T-cell (primary cell): Measurements from ENCODE around the gene KCNK3. TPM values are rescaled to one million over a fixed set of nuclear protein-coding genes. Genes with fewer than 3 reads are reported as not detected.

Experiments used
- ATAC-seq, 4 experiments: fragments of 200-7000 bp in 3 of 4; fragments of 150-1000 bp in 1 of 4; cut with Tn5 transposase; replicated peaks in 1 of 4; 1 replicate in 3 of 4; 2 replicates in 1 of 4; pipeline ENCODE4 v1.10.0; 2021; ENCODE audit warnings: moderate library complexity in 3 of 4, mild to moderate bottlenecking in 2 of 4, moderate number of reproducible peaks in 1 of 4
- CTCF ChIA-PET, 2 donors: fragments of 300-600 bp; sonication (Branson Sonifier 250); formaldehyde crosslinking; loops; one replicate each; lab custom pipeline; 2022; ENCODE audit warnings: antibody characterized with exemption in 2 of 2; lab: Charles Lee
- POLR2A ChIA-PET, 2 donors: fragments of 300-600 bp; sonication (Branson Sonifier 250); formaldehyde crosslinking; loops; one replicate each; lab custom pipeline; 2022; ENCODE audit warnings: antibody characterized with exemption in 2 of 2; lab: Charles Lee
- DNase-seq, 35 experiments: peaks; one replicate each; pipeline versions ENCODE4 v3.0.0 to v3.0.0-alpha.2; 2013 to 2023
- H3K27ac ChIP-seq: one replicate; pipeline ENCODE4 v1.5.1; 2013; ENCODE audit warnings: low read length
- H3K27me3 ChIP-seq, 2 experiments: replicated peaks in 1 of 2; 1 replicate in 1 of 2; 2 replicates in 1 of 2; pipeline versions ENCODE4 v1.6.1 to v1.7.0; 2013; ENCODE audit warnings: low read length in 1 of 2, mixed read lengths in 1 of 2; ENCODE audit not compliant: control insufficient read depth in 2 of 2, insufficient read depth in 2 of 2; ENCODE audit errors: extremely low read depth in 1 of 2
- H3K36me3 ChIP-seq, 2 donors: 1 replicate in 1 of 2; 2 replicates in 1 of 2; pipeline versions ENCODE4 v1.6.1 to v1.7.0; 2013; ENCODE audit warnings: low read length in 1 of 2; ENCODE audit not compliant: control insufficient read depth in 2 of 2, insufficient read depth in 1 of 2; ENCODE audit errors: extremely low read depth in 1 of 2
- H3K4me1 ChIP-seq, 2 experiments: 1 replicate in 1 of 2; 2 replicates in 1 of 2; pipeline versions ENCODE4 v1.6.1 to v1.7.0; 2013; ENCODE audit warnings: low read length in 2 of 2, mixed read lengths in 1 of 2; ENCODE audit not compliant: insufficient read depth in 2 of 2, control insufficient read depth in 1 of 2; ENCODE audit errors: extremely low read depth in 1 of 2
- H3K4me3 ChIP-seq, 2 donors: 1 replicate in 1 of 2; 2 replicates in 1 of 2; pipeline versions ENCODE4 v1.5.1 to v1.7.0; 2013; ENCODE audit warnings: mild to moderate bottlenecking in 2 of 2, low read length in 1 of 2, moderate library complexity in 1 of 2; ENCODE audit not compliant: control insufficient read depth in 1 of 2; ENCODE audit errors: extremely low read depth in 1 of 2
- H3K9me3 ChIP-seq: 2 replicates; pipeline ENCODE4 v1.7.0; 2013
- H3K27ac Mint-ChIP-seq, 2 donors: one replicate each; pipeline ENCODE4 v1.8.0; 2020 to 2021; ENCODE audit warnings: mild to moderate bottlenecking in 2 of 2, mixed read lengths in 2 of 2
- H3K27me3 Mint-ChIP-seq, 2 donors: one replicate each; pipeline ENCODE4 v1.8.0; 2021 to 2022; ENCODE audit warnings: mixed read lengths in 2 of 2
- H3K36me3 Mint-ChIP-seq: one replicate; pipeline ENCODE4 v1.8.0; 2021; ENCODE audit warnings: mixed read lengths
- H3K4me1 Mint-ChIP-seq, 3 donors: one replicate each; pipeline ENCODE4 v1.8.0; 2020 to 2022; ENCODE audit warnings: mixed read lengths in 3 of 3, mild to moderate bottlenecking in 1 of 3
- H3K4me3 Mint-ChIP-seq, 3 donors: one replicate each; pipeline ENCODE4 v1.8.0; 2020 to 2022; ENCODE audit warnings: mild to moderate bottlenecking in 3 of 3, mixed read lengths in 3 of 3, moderate library complexity in 3 of 3
- H3K9me3 Mint-ChIP-seq, 3 donors: one replicate each; pipeline ENCODE4 v1.8.0; 2020 to 2022; ENCODE audit warnings: mixed read lengths in 3 of 3
- WGBS: methylation state at CpG from one replicate; pipeline ENCODE4 v1.1.5; 2013; ENCODE audit warnings: missing lambda C conversion rate; ENCODE audit not compliant: insufficient coverage; 5-methylcytosine and 5-hydroxymethylcytosine counted together
- total RNA-seq, 35 experiments: library from RNA in 6 of 35; stranded (reverse) in 6 of 35; fragments of 120-200 nt in 1 of 35; gene quantifications; one replicate each; pipeline versions ENCODE4 v1.2.1 to v1.2.4 and lab custom pipeline; 2013 to 2026

The KCNK3 gene
- total RNA-seq, 5 donors from 2014 or later (not counting 1 experiment from before 2014, with no cell fraction given) = 0.23 to 0.35 (median 0.26) TPM; not detected in 2

DNA sequence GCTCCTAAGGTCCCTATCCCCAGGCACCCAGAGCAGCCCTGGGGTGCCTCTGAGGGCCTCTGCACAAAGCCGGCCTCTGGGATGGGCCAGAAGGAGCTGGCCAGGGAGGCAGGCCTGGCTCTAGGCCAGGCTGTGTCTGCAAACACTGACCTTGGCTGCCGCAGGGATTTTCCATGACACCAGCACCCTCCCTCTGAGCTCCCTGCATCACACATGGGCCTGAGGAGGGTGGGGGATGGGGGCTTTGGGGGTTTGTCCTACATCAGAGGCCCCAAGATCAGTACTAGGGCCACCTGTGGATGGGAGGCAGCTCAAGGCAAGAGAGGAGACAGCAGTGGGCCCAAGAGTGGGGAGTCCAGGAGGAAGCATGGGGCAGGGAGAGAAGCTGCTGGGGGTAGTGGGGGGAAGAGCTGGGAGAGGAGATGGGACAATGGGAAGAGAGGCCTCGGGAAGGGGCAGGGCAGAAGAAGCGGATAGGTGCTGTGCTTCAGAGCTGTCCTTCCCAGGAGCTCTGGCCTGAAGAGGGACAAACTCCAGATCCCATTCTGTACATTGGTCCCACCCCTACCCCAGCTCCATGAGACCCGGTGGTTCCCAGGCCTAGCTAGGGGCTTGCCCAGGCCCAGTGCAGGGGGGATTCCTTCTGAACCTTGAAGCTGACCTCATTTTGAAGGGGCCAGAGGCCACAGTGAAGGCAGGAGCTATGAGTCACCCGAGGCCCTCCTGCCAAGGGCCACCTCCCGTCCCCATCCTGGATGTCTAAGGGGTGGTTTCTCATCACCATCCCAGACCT, 28.0 kb downstream of the KCNK3 start:
- no peak for ATAC-seq
- Mint-ChIP-seq H3K36me3 (no peaks in the 10 kb centered on the region), H3K4me1 (peaks cover 0 to 2% (median 0%) of the 10 kb centered on the region in 3 donors), H3K27me3 (peaks cover 0 to 3% of the 10 kb centered on the region in 2 donors), H3K27ac (no peak overlapping the region), H3K9me3 (no peaks in the 10 kb centered on the region), H3K4me3 (no peak overlapping the region)
- peaks cover 0 to 16% of the 10 kb centered on the region in 2 experiments for H3K27me3 ChIP-seq
- H3K4me1 ChIP-seq = no peaks in the 10 kb centered on the region
- H3K27ac ChIP-seq = no peak overlapping the region
- no peak overlapping the region for H3K4me3 ChIP-seq
- H3K9me3 ChIP-seq = no peaks in the 10 kb centered on the region
- WGBS = 88% methylated on average over 3 of the region's 7 CpGs
- no peak for DNase-seq
- ChIA-PET POLR2A (interaction anchor here in 1 of 2 donors (0.6 kb wide), 1 partner anchor 576 kb away, joined by 10 read pairs; no protein-coding TSS in a partner anchor), CTCF (no interaction called here)
- no peaks in the 10 kb centered on the region for H3K36me3 ChIP-seq

GRCh38 chr2:26721115-26722032, 28.9 kb downstream of the KCNK3 start:
- Histone ChIP-seq H3K9me3 (no peaks in the 10 kb centered on the region), H3K4me1 (no peaks in the 10 kb centered on the region), H3K27me3 (peaks cover 0 to 16% of the 10 kb centered on the region in 2 experiments), H3K36me3 (no peaks in the 10 kb centered on the region), H3K27ac (no peak overlapping the region), H3K4me3 (no peak overlapping the region)
- ATAC-seq = no peak
- peaks cover 3 to 7% of the 10 kb centered on the region in 2 donors for H3K27me3 Mint-ChIP-seq
- H3K27ac Mint-ChIP-seq = no peak overlapping the region
- H3K4me3 Mint-ChIP-seq = no peak overlapping the region
- H3K36me3 Mint-ChIP-seq = no peaks in the 10 kb centered on the region
- no peak for DNase-seq
- ChIA-PET CTCF (no interaction called here), POLR2A (no interaction called here)
- WGBS = 60% methylated on average over 11 of the region's 12 CpGs
- H3K9me3 Mint-ChIP-seq = no peaks in the 10 kb centered on the region
- peaks cover 0 to 2% (median 0%) of the 10 kb centered on the region in 3 donors for H3K4me1 Mint-ChIP-seq

GRCh38 chr2:26722328-26722727, 29.8 kb downstream of the KCNK3 start:
- Mint-ChIP-seq H3K36me3 (no peaks in the 10 kb centered on the region), H3K4me1 (peaks cover 0 to 2% (median 0%) of the 10 kb centered on the region in 3 donors), H3K27me3 (peaks cover 7% of the 10 kb centered on the region in 2 donors), H3K4me3 (no peak overlapping the region), H3K27ac (no peak overlapping the region), H3K9me3 (no peaks in the 10 kb centered on the region)
- POLR2A ChIA-PET = no interaction called here
- H3K4me3 ChIP-seq = no peak overlapping the region
- no CpG with 5 or more reads among the region's 1 CpG for WGBS
- ATAC-seq (no peak), DNase-seq (no peak)
- H3K27me3 ChIP-seq = peaks cover 0 to 20% of the 10 kb centered on the region in 2 experiments
- H3K36me3 ChIP-seq = no peaks in the 10 kb centered on the region
- CTCF ChIA-PET = no interaction called here
- no peak overlapping the region for H3K27ac ChIP-seq
- no peaks in the 10 kb centered on the region for H3K9me3 ChIP-seq
- no peaks in the 10 kb centered on the region for H3K4me1 ChIP-seq

- H3K36me3 Mint-ChIP-seq = no peaks in the 10 kb centered on the region
- H3K27ac Mint-ChIP-seq = no peak overlapping the region
- H3K4me1 Mint-ChIP-seq = peaks cover 0 to 2% (median 0%) of the 10 kb centered on the region in 3 donors
- H3K4me1 ChIP-seq = no peaks in the 10 kb centered on the region
- H3K4me3 ChIP-seq = no peak overlapping the region
- WGBS = no CpG with 5 or more reads among the region's 1 CpG
- POLR2A ChIA-PET = no interaction called here
- no peaks in the 10 kb centered on the region for H3K36me3 ChIP-seq
- CTCF ChIA-PET = no interaction called here
- peaks cover 7% of the 10 kb centered on the region in 2 donors for H3K27me3 Mint-ChIP-seq
- H3K4me3 Mint-ChIP-seq = no peak overlapping the region
- DNase-seq (no peak), ATAC-seq (no peak)
- H3K9me3 ChIP-seq = no peaks in the 10 kb centered on the region
- no peaks in the 10 kb centered on the region for H3K9me3 Mint-ChIP-seq
- peaks cover 0 to 26% of the 10 kb centered on the region in 2 experiments for H3K27me3 ChIP-seq
- H3K27ac ChIP-seq = no peak overlapping the region
These were observed 30.4 kb downstream of the KCNK3 start for GRCh38 chr2:26722911-26723310.

GRCh38 chr2:26723475-26723874, 31.0 kb downstream of the KCNK3 start:
- ChIA-PET POLR2A (no interaction called here), CTCF (no interaction called here)
- H3K27ac ChIP-seq = no peak overlapping the region
- Mint-ChIP-seq H3K36me3 (no peaks in the 10 kb centered on the region), H3K4me1 (peaks cover 0 to 2% (median 0%) of the 10 kb centered on the region in 3 donors), H3K9me3 (no peaks in the 10 kb centered on the region), H3K27ac (no peak overlapping the region), H3K27me3 (peaks cover 7% of the 10 kb centered on the region in 2 donors), H3K4me3 (no peak overlapping the region)
- WGBS = 81% methylated on average over 3 of the region's 3 CpGs
- no peak overlapping the region for H3K4me3 ChIP-seq
- ATAC-seq (no peak), DNase-seq (no peak)
- H3K36me3 ChIP-seq = no peaks in the 10 kb centered on the region
- peaks cover 0 to 2% of the 10 kb centered on the region in 2 experiments for H3K4me1 ChIP-seq
- H3K9me3 ChIP-seq = no peaks in the 10 kb centered on the region
- H3K27me3 ChIP-seq = peaks cover 0 to 28% of the 10 kb centered on the region in 2 experiments

DNA sequence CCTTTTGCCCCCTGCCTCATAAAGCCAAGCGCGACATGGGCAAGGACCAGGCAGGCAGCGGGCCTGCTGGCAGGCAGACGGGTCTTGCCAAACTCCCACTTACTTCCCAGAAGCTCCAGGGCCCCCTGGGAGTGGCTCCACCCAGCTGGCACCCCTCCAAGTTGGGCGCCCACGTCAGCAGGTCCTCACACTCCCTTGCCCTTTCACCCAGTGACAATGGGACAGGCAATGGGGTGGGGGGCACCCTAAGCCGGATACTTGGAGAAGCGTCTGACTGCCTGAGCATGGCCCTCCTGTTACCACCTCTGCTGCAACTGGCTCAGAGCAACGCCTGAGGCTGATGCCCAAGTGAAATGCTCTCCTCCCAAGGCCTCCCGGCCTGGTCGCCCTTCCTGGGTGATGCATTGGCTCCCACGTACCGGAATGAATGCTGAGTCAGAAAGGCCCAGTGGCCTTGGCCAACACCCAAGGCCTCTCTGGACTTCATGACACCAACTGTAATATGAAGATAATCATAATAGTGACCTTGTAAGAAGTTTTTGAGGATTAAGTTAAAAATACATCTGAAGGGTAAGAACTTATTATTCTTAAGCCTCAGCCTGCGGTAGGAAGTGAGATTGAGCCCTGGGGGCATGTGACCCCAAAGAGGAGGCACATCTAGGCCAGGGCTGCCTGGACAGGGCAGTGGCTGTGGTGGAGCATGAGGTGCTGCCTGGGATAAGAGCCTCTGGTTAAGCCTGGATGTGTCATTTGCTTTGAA, 31.6 kb downstream of the KCNK3 start:
- H3K27ac Mint-ChIP-seq = no peak overlapping the region
- 82% methylated on average over 9 of the region's 14 CpGs for WGBS
- H3K36me3 ChIP-seq = no peaks in the 10 kb centered on the region
- no peak overlapping the region for H3K4me3 ChIP-seq
- peaks cover 7 to 11% of the 10 kb centered on the region in 2 donors for H3K27me3 Mint-ChIP-seq
- H3K9me3 ChIP-seq = no peaks in the 10 kb centered on the region
- ChIA-PET CTCF (no interaction called here), POLR2A (no interaction called here)
- peaks cover 0 to 5% of the 10 kb centered on the region in 2 experiments for H3K4me1 ChIP-seq
- H3K9me3 Mint-ChIP-seq = no peaks in the 10 kb centered on the region
- H3K36me3 Mint-ChIP-seq = no peaks in the 10 kb centered on the region
- peaks cover 0 to 2% (median 0%) of the 10 kb centered on the region in 3 donors for H3K4me1 Mint-ChIP-seq
- DNase-seq (no peak), ATAC-seq (no peak)
- no peak overlapping the region for H3K27ac ChIP-seq
- H3K4me3 Mint-ChIP-seq = no peak overlapping the region
- peaks cover 4 to 34% of the 10 kb centered on the region in 2 experiments for H3K27me3 ChIP-seq
